Testis (tissue), 2 donors: ENCODE data around the gene LRRTM4.

ENCODE experiments used
- POLR2A ChIP-seq: fragments of 450-650 bp; IDR thresholded peaks from one replicate; pipeline ENCODE4 v1.6.1; 2017; ENCODE audit warnings: antibody characterized with exemption, mild to moderate bottlenecking, moderate library complexity
- TF ChIP-seq, protein P1 (sequence below), 3 experiments: fragments of 450-650 bp in 2 of 3; fragments of 200-600 bp in 1 of 3; sonication (generic) in 1 of 3; IDR thresholded peaks; one replicate each; pipeline ENCODE4 v1.5.1; 2016 to 2019; ENCODE audit warnings: antibody characterized with exemption in 3 of 3, mild to moderate bottlenecking in 2 of 3, moderate library complexity in 1 of 3

DNA sequence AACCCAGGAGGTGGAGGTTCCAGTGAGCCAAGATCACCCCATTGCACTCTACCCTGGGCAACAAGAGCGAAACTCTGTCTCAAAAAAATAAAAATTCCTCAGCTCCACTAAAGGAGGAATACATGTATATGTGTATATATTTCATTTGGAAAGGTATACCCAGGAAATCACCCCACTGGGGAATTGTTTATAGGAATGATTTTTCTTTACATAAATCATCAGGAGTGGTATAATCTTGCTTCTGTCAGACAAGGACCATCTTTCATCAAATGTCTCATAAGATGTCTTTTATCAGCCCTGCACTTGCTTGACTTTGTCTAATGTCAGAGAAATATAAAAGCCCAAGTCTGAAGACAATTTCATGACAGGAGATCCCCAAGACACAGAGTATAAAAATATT, 709.1 kb downstream of the LRRTM4 start:
- TF ChIP-seq POLR2A: no peak
- TF ChIP-seq, protein P1, sequence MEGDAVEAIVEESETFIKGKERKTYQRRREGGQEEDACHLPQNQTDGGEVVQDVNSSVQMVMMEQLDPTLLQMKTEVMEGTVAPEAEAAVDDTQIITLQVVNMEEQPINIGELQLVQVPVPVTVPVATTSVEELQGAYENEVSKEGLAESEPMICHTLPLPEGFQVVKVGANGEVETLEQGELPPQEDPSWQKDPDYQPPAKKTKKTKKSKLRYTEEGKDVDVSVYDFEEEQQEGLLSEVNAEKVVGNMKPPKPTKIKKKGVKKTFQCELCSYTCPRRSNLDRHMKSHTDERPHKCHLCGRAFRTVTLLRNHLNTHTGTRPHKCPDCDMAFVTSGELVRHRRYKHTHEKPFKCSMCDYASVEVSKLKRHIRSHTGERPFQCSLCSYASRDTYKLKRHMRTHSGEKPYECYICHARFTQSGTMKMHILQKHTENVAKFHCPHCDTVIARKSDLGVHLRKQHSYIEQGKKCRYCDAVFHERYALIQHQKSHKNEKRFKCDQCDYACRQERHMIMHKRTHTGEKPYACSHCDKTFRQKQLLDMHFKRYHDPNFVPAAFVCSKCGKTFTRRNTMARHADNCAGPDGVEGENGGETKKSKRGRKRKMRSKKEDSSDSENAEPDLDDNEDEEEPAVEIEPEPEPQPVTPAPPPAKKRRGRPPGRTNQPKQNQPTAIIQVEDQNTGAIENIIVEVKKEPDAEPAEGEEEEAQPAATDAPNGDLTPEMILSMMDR (IDR thresholded peaks at IDR 0.05): no peak
